Gastrocnemius medialis (tissue), 4 donors: Measurements from ENCODE around the gene CBX6. TPM values are rescaled to one million over a fixed set of nuclear protein-coding genes. Genes with fewer than 3 reads are reported as not detected.

Source experiments
- ATAC-seq, 2 donors: fragments of 150-250 bp; one replicate each; pipeline ENCODE4 v1.9.1; 2016
- DNase-seq, 2 donors: peaks; one replicate each; pipeline ENCODE4 v3.0.0-alpha.2; 2019
- H3K27ac ChIP-seq, 4 donors: fragments of 200-600 bp; sonication (generic); 1 replicate in 1 of 4; 2 replicates in 3 of 4; pipeline ENCODE4 v1.5.1; 2016 to 2018; ENCODE audit warnings: mild to moderate bottlenecking in 2 of 4, moderate library complexity in 1 of 4
- H3K27me3 ChIP-seq, 3 donors: fragments of 200-600 bp; sonication (generic) in 2 of 3; 1 replicate in 1 of 3; 2 replicates in 2 of 3; pipeline versions ENCODE4 v1.5.1 to v1.6.0; 2016 to 2019; ENCODE audit warnings: mild to moderate bottlenecking in 1 of 3, moderate library complexity in 1 of 3
- H3K36me3 ChIP-seq, 2 donors: fragments of 200-600 bp; sonication (generic) in 1 of 2; one replicate each; pipeline ENCODE4 v1.5.1; 2017 to 2018
- H3K4me1 ChIP-seq, 2 donors: fragments of 200-600 bp; sonication (generic) in 1 of 2; one replicate each; pipeline ENCODE4 v1.5.1; 2016 to 2017; ENCODE audit warnings: mild to moderate bottlenecking in 2 of 2
- H3K4me3 ChIP-seq, 4 donors: fragments of 200-600 bp; sonication (generic) in 3 of 4; 1 replicate in 1 of 4; 2 replicates in 3 of 4; pipeline ENCODE4 v1.5.1; 2016 to 2019; ENCODE audit warnings: mild to moderate bottlenecking in 2 of 4
- H3K9me3 ChIP-seq, 3 donors: fragments of 200-600 bp; sonication (generic) in 2 of 3; 1 replicate in 1 of 3; 2 replicates in 2 of 3; pipeline ENCODE4 v1.5.1; 2016 to 2019
- CTCF ChIP-seq, 5 experiments: fragments of 450-650 bp in 3 of 5; fragments of 200-600 bp in 2 of 5; sonication (generic) in 2 of 5; IDR thresholded peaks in 4 of 5; conservative IDR thresholded peaks in 1 of 5; 1 replicate in 4 of 5; 2 replicates in 1 of 5; pipeline ENCODE4 v1.5.1; 2016 to 2019; ENCODE audit warnings: antibody characterized with exemption in 5 of 5, mild to moderate bottlenecking in 3 of 5, moderate library complexity in 3 of 5
- POLR2A ChIP-seq, 2 donors: fragments of 450-650 bp; IDR thresholded peaks; one replicate each; pipeline ENCODE4 v1.6.1; 2017; ENCODE audit warnings: antibody characterized with exemption in 2 of 2, mild to moderate bottlenecking in 2 of 2, moderate library complexity in 2 of 2
- in situ Hi-C, 4 donors: fragments of 200-750 bp; cut with MboI; loops; one replicate each; pipeline versions ENCODE4 v1.15.0 to v1.8.0; 2017; ENCODE audit warnings: low sequenced_read_pairs in 4 of 4
- intact Hi-C: fragments of 100-400 bp; cut with DNase I; formaldehyde crosslinking; loops from one replicate; pipeline ENCODE4 v1.15.1; 2023; ENCODE audit warnings: low total_unique reads
- total RNA-seq, 4 donors: library from RNA; depleted of rRNA; stranded (reverse); fragments of >200 nt; gene quantifications; one replicate each; pipeline versions ENCODE4 v1.1.0 to v1.2.3, GENCODE V29; 2016

CBX6 gene
- total RNA-seq, 4 donors from 2014 or later, result 8.4 to 21.5 (median 17.7) TPM

GRCh38 chr22:38815842-38816241 lies 56.2 kb downstream of the CBX6 start:
- ATAC-seq, result no peak
- intact Hi-C loops, result no loop called here
- Histone ChIP-seq H3K9me3 (no peaks in the 10 kb centered on the region), H3K27me3 (peaks cover 5 to 10% (median 7%) of the 10 kb centered on the region in 3 donors), H3K4me1 (no peaks in the 10 kb centered on the region), H3K27ac (no peak overlapping the region), H3K4me3 (no peak overlapping the region), H3K36me3 (no peaks in the 10 kb centered on the region)
- no peak for DNase-seq
- in situ Hi-C loops, result no loop called here
- TF ChIP-seq POLR2A (IDR thresholded peaks at IDR 0.05) (no peak), CTCF (IDR thresholded peaks at IDR 0.05 in 4 of 5, conservative IDR thresholded peaks at IDR 0.05 in 1 of 5) (no peak)

Other genes starting within 250 kb of the CBX6 start
- under 1 TPM in 1 of 4 donors, not detected in 3; 0.02 TPM for gene FAM227A, start 215.8 kb downstream of the CBX6 start, total RNA-seq
- 10 to 100 TPM in 2 of 4 donors, 1 to 10 TPM in 2; 8.0 to 15.7 (median 12.6) TPM for gene CBY1, start 215.6 kb downstream of the CBX6 start, total RNA-seq
- gene TOMM22, start 190.3 kb downstream of the CBX6 start, total RNA-seq, result 10 to 100 TPM; 37.1 to 47.1 (median 46.3) TPM
- 10 to 100 TPM; 25.1 to 50.5 (median 42.4) TPM for gene JOSD1, start 171.3 kb downstream of the CBX6 start, total RNA-seq
- 100 to 1,000 TPM in 1 of 4 donors, 10 to 100 TPM in 3; 27.7 to 124 (median 36.0) TPM for gene GTPBP1, start 166.3 kb downstream of the CBX6 start, total RNA-seq
- 100 to 1,000 TPM; 177 to 423 (median 312) TPM for gene SUN2, start 116.2 kb downstream of the CBX6 start, total RNA-seq
- 1 to 10 TPM; 5.7 to 7.2 (median 6.7) TPM for gene DNAL4, start 78.1 kb downstream of the CBX6 start, total RNA-seq
- 1 to 10 TPM in 1 of 4 donors, under 1 TPM in 3; 0.25 to 5.0 (median 0.73) TPM for gene NPTXR, start 28.2 kb downstream of the CBX6 start, total RNA-seq
- gene APOBEC3A, start 85.4 kb upstream of the CBX6 start, total RNA-seq, result under 1 TPM in 2 of 4 donors, not detected in 2; 0.75 to 0.76 TPM
- under 1 TPM in 1 of 4 donors, not detected in 3; 0.62 TPM for gene APOBEC3B, start 110.1 kb upstream of the CBX6 start, total RNA-seq
- 1 to 10 TPM in 2 of 4 donors, under 1 TPM in 2; 0.58 to 1.5 (median 1.0) TPM for gene APOBEC3C, start 142.0 kb upstream of the CBX6 start, total RNA-seq
- under 1 TPM in 2 of 4 donors, not detected in 2; 0.19 to 0.72 TPM for gene APOBEC3D, start 148.9 kb upstream of the CBX6 start, total RNA-seq
- under 1 TPM in 1 of 4 donors, not detected in 3; 0.98 TPM for gene APOBEC3F, start 168.6 kb upstream of the CBX6 start, total RNA-seq
- gene APOBEC3G, start 205.1 kb upstream of the CBX6 start, total RNA-seq, result 1 to 10 TPM in 3 of 4 donors, under 1 TPM in 1; 0.86 to 3.7 (median 2.5) TPM
- gene APOBEC3H, start 225.0 kb upstream of the CBX6 start, total RNA-seq, result not detected